ENCODE data around the gene SF3B2.

- TF ChIP-seq CTCF (conservative IDR thresholded peaks at IDR 0.05; ENCODE audit: low read depth, low read length) (no peak), EZH2 (IDR thresholded peaks at IDR 0.05; ENCODE audit: borderline replicate concordance, low read depth, low read length, poor library complexity, severe bottlenecking) (no peak)
Measured at GRCh38 chr11:66064571-66064970, 12.4 kb downstream of the SF3B2 start.
